ENCODE data around the gene PRKD2. TPM values are rescaled to one million over a fixed set of nuclear protein-coding genes. Genes with fewer than 3 reads are reported as not detected.

PRKD2 gene
- total and polyA plus RNA-seq, 5 experiments from 2014 or later: 28.6 to 102 (median 79.7) TPM

DNA sequence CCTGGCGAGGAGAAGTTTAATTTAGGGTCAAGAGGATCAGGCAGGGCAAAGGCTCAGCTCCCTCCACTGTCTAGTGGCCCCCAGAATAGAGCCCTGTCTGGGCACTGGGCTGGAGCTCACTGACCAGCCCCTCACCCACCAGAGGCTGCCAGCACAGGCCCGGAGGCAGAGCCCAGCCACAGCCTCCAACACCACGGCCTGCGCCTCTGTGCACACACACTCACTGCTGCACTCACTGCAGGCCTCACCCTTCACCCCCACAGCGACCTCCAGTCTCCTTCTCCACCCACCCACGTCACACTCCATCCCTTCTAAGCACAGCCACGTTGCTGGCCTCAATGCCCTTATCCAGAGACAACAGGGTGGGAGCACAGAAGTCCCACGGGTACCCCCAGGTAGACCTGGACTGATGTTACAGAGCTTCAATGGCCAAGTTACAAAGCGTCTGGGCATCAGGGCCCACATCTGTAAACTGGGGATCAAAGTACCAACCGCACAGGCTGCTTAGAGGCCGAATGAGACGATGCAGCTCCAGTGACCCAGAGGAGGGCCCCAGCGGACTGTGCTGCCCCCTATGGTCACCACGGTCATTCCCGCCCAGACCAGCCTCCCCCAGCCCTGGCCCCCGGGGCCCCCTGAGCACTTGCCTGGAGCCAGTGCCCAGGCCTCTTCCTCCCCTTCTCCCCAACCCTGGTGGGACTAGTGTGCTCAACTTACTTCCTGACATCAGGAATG, 4.5 kb upstream of the PRKD2 start:
- POLR2A ChIA-PET: interaction anchor here (0.5 kb wide), 1 partner anchor 91 kb away, joined by 3 read pairs; no protein-coding TSS in a partner anchor
- DNase-seq (no peak), ATAC-seq (no peak)
- H3K4me3 Mint-ChIP-seq: peak overlapping the region in 2 of 10 donors; percentile 38 to 72
- H3K36me3 Mint-ChIP-seq: peaks cover 0 to 43% (median 5%) of the 10 kb centered on the region in 3 donors
- H3K9me3 Mint-ChIP-seq: no peaks in the 10 kb centered on the region
- no peaks in the 10 kb centered on the region for H3K27me3 Mint-ChIP-seq
- H3K4me1 Mint-ChIP-seq: peaks cover 30 to 57% (median 46%) of the 10 kb centered on the region in 4 donors
- peak overlapping the region in 3 of 10 donors; percentile 1 to 73 (median 35) for H3K27ac Mint-ChIP-seq

DNA sequence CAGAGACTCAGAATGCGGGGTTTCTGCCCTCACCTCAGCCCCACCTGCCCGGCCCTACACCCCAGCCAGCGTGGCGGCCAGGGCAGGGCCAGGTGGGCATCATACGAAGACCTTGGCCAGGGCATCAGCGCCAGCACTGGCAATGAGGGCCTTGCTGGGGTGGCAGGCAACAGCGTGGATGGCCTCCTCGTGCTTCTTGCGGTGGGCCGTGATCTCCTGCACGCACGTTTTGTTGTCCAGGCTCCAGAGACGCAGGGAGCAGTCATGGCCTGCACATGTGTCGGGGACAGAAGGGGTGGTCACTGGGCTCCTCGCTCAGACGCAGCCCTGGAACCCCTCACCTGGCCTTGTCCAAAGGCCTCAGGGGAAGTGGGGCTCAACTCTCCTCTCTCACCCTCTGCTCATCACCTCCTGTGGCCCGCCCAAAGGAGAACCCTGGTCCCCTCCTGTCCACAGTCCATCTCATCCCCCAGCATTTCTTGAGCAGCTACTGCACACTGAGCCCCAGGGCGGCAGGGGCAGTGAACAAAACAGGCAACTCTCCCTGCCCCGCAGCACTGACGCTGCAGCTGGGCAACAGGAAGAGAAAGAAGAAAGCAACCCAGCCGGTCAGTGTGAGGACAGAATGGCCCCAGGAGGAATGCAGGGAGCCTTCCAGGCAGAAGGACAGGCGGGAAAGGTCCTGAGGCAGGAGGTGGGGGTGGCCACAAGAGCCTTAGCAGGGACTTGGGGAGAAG, 3.8 kb upstream of the PRKD2 start:
- H3K27ac Mint-ChIP-seq: peak overlapping the region in 2 of 10 donors; percentile 19 to 43
- peak overlapping the region in 1 of 10 donors; percentile 26 for H3K4me3 Mint-ChIP-seq
- H3K4me1 Mint-ChIP-seq: peaks cover 27 to 65% (median 45%) of the 10 kb centered on the region in 4 donors
- no peaks in the 10 kb centered on the region for H3K27me3 Mint-ChIP-seq
- DNase-seq (no peak), ATAC-seq (no peak)
- peaks cover 0 to 35% (median 3%) of the 10 kb centered on the region in 3 donors for H3K36me3 Mint-ChIP-seq
- POLR2A ChIA-PET: no interaction called here
- no peaks in the 10 kb centered on the region for H3K9me3 Mint-ChIP-seq

DNA sequence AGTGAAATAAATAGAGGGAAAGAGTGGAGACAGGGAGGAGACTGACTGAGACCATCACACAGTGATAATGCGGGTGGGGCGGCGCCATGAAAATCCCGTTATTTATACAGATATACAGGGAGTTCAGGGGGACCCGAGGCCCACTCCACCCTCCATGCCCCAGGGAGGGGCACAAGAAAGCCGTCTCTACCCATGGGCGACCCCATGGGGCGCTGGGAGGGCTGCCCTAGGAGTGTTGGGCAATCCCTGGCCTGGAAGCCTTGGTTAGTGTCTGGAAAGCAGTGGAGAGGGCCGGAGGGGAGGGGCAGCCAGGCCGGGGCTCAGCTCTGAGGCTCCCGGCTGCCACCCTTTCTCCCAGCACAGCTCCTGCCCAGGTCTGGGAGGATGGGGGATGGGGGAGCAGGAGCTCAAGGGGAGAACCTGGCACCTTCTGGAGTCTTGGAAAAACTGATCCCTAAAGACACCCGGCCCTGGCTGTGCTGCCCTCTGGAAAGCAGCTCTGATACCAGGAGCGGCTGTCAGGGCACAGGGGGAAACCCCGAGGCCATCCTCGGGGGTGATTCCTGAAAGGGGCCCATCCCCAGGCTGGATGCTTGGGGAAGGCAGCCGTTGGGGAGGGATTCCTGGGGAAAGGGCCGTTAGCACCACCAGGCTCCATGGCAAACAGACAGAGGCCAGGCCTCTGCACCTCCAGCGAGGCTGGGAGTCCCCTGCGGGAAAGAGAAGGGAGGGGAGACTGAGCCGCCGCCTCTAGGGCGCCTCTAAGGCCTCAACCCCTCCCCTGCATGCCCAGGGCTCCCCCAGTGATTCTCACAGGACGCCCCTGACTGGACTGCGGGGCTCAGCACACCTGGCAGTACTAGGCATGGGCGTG, 3.0 kb upstream of the PRKD2 start:
- Mint-ChIP-seq H3K9me3 (no peaks in the 10 kb centered on the region), H3K36me3 (peaks cover 0 to 31% (median 0%) of the 10 kb centered on the region in 3 donors), H3K4me3 (peak overlapping the region in 6 of 10 donors; percentile 20 to 96 (median 58)), H3K4me1 (peaks cover 27 to 70% (median 50%) of the 10 kb centered on the region in 4 donors), H3K27me3 (no peaks in the 10 kb centered on the region), H3K27ac (peak overlapping the region in 5 of 10 donors; percentile 49 to 97 (median 69))
- no peak for DNase-seq
- POLR2A ChIA-PET: interaction anchor here (0.5 to 0.8 kb wide), 3 partner anchors 11 to 119 kb away, joined by 3 to 7 read pairs (median 3); partner anchors contain the start of gene CALM3
- ATAC-seq: no peak

- peaks cover 0 to 23% (median 0%) of the 10 kb centered on the region in 3 donors for H3K36me3 Mint-ChIP-seq
- peak overlapping the region in 7 of 10 donors; percentile 39 to 99 (median 97) for H3K27ac Mint-ChIP-seq
- H3K4me1 Mint-ChIP-seq: peaks cover 27 to 70% (median 53%) of the 10 kb centered on the region in 4 donors
- DNase-seq: no peak
- no peak for ATAC-seq
- POLR2A ChIA-PET: interaction anchor here (0.8 to 1.0 kb wide), 3 partner anchors 14 to 118 kb away, joined by 3 read pairs; partner anchors contain the start of gene CALM3
- no peaks in the 10 kb centered on the region for H3K27me3 Mint-ChIP-seq
- peak overlapping the region in 9 of 10 donors; percentile 3 to 97 (median 94) for H3K4me3 Mint-ChIP-seq
- H3K9me3 Mint-ChIP-seq: no peaks in the 10 kb centered on the region
These were observed 2.2 kb upstream of the PRKD2 start for GRCh38 chr19:46718934-46719622.

DNA sequence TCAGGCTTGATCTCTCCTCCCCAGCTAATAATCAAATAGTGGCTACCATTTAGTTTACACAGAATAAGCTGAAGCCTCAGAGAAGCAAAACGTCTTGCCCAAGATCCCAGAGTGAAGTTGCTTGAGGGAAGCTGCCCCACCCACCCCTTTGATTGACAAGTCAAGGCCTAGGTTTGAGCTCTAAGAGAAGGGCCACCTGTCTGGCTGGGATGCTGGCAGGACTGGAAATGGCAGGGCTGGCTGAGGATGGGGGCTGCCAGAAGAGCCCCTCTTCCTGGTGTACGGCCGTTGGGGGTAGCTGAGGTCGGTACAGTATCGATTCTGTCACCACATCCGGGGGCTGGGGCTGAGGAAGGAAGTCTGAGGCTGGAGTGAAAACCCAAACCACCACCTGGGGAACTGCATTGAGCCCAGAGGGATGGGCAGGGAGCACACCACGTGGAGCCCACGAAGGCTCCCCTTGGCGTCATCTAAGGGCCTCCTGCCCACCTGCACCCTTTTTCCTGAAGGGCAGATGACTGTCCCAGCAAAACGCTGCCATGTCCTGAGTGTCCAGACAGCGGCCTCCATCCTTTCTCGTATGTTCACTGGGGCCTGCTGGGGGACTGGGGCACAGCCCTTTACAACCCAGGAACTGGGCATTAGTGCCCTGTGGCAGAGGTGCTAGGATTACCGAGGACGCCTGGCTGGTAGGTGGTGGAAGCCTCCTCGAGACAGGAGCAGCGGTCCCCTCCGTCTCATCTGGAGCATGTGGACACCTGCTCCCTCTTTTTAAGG, 1.4 kb upstream of the PRKD2 start:
- H3K27me3 Mint-ChIP-seq: no peaks in the 10 kb centered on the region
- peaks cover 28 to 74% (median 56%) of the 10 kb centered on the region in 4 donors for H3K4me1 Mint-ChIP-seq
- POLR2A ChIA-PET: interaction anchor here (0.9 to 1.0 kb wide), 3 partner anchors 10 to 99 kb away, joined by 3 to 5 read pairs (median 3); no protein-coding TSS in a partner anchor
- no peaks in the 10 kb centered on the region for H3K9me3 Mint-ChIP-seq
- DNase-seq (peak in 9 of 10 donors; percentile 46 to 79 (median 63)), ATAC-seq (peak; percentile 23 to 47)
- H3K27ac Mint-ChIP-seq: peak overlapping the region; percentile 93 to 99 (median 97)
- peak overlapping the region; percentile 91 to 97 (median 94) for H3K4me3 Mint-ChIP-seq
- H3K36me3 Mint-ChIP-seq: peaks cover 0 to 19% (median 0%) of the 10 kb centered on the region in 3 donors

GRCh38 chr19:46717716-46718143, 816 bp upstream of the PRKD2 start:
- DNase-seq (peak in 2 of 10 donors; percentile 26 to 38), ATAC-seq (peak; percentile 13 to 26)
- H3K36me3 Mint-ChIP-seq: peaks cover 0 to 19% (median 0%) of the 10 kb centered on the region in 3 donors
- peak overlapping the region; percentile 91 to 97 (median 94) for H3K4me3 Mint-ChIP-seq
- H3K27me3 Mint-ChIP-seq: no peaks in the 10 kb centered on the region
- H3K9me3 Mint-ChIP-seq: no peaks in the 10 kb centered on the region
- H3K27ac Mint-ChIP-seq: peak overlapping the region; percentile 93 to 99 (median 97)
- POLR2A ChIA-PET: interaction anchor here (0.9 to 1.0 kb wide), 3 partner anchors 10 to 98 kb away, joined by 3 to 5 read pairs (median 3); no protein-coding TSS in a partner anchor
- H3K4me1 Mint-ChIP-seq: peaks cover 26 to 71% (median 56%) of the 10 kb centered on the region in 4 donors

- ATAC-seq (no peak), DNase-seq (no peak)
- peak overlapping the region; percentile 91 to 97 (median 94) for H3K4me3 Mint-ChIP-seq
- peaks cover 0 to 18% (median 0%) of the 10 kb centered on the region in 3 donors for H3K36me3 Mint-ChIP-seq
- H3K9me3 Mint-ChIP-seq: no peaks in the 10 kb centered on the region
- peak overlapping the region; percentile 92 to 99 (median 98) for H3K27ac Mint-ChIP-seq
- H3K27me3 Mint-ChIP-seq: no peaks in the 10 kb centered on the region
- peaks cover 23 to 67% (median 55%) of the 10 kb centered on the region in 4 donors for H3K4me1 Mint-ChIP-seq
- POLR2A ChIA-PET: interaction anchor here (0.6 to 5.2 kb wide), 3 partner anchors 13 to 105 kb away, joined by 3 to 43 read pairs (median 4); no protein-coding TSS in a partner anchor
These were observed 261 bp downstream of the PRKD2 start for GRCh38 chr19:46716672-46717033.

DNA sequence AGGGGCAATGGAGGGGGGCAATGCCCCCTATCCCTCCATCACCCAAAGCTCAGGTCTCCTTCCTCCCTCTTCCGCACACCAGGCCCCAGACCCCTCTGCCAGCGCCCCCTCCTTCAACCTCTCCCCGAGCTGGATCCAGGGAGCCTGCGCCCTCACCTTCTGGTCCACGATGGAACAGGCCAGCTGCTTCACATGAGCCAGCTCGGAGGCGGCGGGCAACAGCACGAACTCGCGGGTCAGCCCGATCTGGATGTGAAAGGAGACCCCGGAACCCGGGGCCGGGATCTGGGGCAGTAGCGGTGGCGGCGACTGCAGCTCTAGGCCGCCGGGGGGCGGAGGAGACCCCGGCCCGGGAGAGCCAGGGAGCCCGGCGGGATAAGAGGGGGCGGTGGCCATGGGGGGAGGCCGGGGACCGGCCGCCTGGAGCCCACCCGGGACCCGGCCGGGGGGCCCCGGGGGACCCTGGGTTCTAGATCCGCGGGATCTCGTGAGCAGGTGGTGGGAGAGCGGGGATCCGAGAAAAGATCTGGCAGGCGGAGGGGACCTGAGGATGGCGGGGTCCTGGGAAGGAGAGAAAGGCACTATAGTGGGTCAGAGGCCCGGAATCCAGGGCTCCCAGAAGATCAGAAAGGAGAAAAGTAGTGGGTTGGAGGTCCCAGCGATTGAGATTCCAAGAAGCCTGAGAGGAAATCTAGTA, 791 bp downstream of the PRKD2 start:
- Mint-ChIP-seq H3K27me3 (no peaks in the 10 kb centered on the region), H3K4me3 (peak overlapping the region; percentile 91 to 97 (median 94)), H3K27ac (peak overlapping the region; percentile 96 to 99 (median 98)), H3K36me3 (peaks cover 0 to 16% (median under 1%) of the 10 kb centered on the region in 3 donors), H3K4me1 (peaks cover 22 to 63% (median 53%) of the 10 kb centered on the region in 4 donors), H3K9me3 (no peaks in the 10 kb centered on the region)
- POLR2A ChIA-PET: interaction anchor here (0.5 to 5.2 kb wide), 7 partner anchors 11 to 115 kb away, joined by 3 to 52 read pairs (median 7); partner anchors contain the start of gene CALM3
- ATAC-seq (no peak), DNase-seq (no peak)

DNA sequence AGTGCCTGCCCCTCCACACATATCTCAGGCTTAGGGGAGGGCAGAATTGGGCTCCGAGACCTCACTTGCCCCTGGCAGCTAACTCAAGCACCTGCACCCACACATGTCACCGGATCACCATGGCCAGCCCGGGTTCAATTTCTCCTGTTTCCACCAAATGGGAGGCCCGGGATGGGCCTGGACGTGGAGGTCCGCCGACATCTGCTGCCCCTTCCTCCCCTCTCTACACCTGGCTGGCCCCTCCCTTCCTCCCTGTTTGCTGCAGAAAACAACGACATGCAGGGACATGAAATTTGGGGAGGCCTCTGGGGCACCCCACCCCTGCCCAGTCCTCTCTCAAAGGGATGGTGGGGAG, 1.3 kb downstream of the PRKD2 start:
- Mint-ChIP-seq H3K4me3 (peak overlapping the region; percentile 91 to 97 (median 94)), H3K36me3 (peaks cover 0 to 16% (median 3%) of the 10 kb centered on the region in 3 donors), H3K9me3 (no peaks in the 10 kb centered on the region), H3K4me1 (peaks cover 20 to 58% (median 51%) of the 10 kb centered on the region in 4 donors), H3K27me3 (no peaks in the 10 kb centered on the region), H3K27ac (peak overlapping the region; percentile 96 to 99 (median 98))
- ATAC-seq (no peak), DNase-seq (no peak)
- POLR2A ChIA-PET: interaction anchor here (0.5 to 5.2 kb wide), 7 partner anchors 11 to 114 kb away, joined by 3 to 52 read pairs (median 8); partner anchors contain the start of gene CALM3

All from naive thymus-derived CD8-positive, alpha-beta T cell (primary cell).